Adrenal gland (tissue), 5 donors: Measurements from ENCODE around the gene SCAPER.

Experiments
- CTCF ChIP-seq, 6 experiments: fragments of 450-650 bp in 4 of 6; fragments of 200-600 bp in 2 of 6; sonication (generic) in 1 of 6; IDR thresholded peaks; 1 replicate in 5 of 6; 2 replicates in 1 of 6; pipeline versions ENCODE4 v1.5.1 to v1.8.0; 2016 to 2021; ENCODE audit warnings: antibody characterized with exemption in 6 of 6, mild to moderate bottlenecking in 2 of 6, moderate library complexity in 1 of 6
- POLR2A ChIP-seq, 2 donors: fragments of 450-650 bp; IDR thresholded peaks; one replicate each; pipeline ENCODE4 v1.6.1; 2017; ENCODE audit warnings: antibody characterized with exemption in 2 of 2, mild to moderate bottlenecking in 2 of 2, moderate library complexity in 1 of 2
- donor health status: DM: no; HTN: no; CAD: no.

DNA sequence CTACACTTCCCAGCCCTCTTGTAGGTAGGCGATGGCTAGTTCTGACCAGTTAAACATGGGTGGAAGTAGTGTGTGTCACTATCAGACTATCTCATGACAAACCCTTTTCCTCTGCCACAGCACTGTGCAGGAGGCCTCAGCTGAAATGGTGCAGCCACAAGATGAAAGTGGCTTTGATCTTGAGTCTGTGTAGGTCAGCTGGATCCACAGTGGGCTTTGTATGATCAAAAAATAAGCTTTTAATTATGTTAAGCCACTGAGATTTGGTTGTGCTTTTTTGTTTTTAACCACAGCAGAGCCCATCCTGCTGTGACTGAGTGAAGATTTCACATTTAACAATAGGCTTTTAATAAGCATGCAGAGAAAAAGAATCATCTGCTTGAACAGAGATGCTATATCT lies 46.1 kb upstream of the SCAPER start:
- no peak for TF ChIP-seq CTCF (IDR thresholded peaks at IDR 0.05)
- TF ChIP-seq POLR2A (IDR thresholded peaks at IDR 0.05): no peak
